Upper lobe of left lung (tissue), 4 donors: ENCODE results near the gene PUDP.

ENCODE experiments used
- CTCF ChIP-seq, 6 experiments: fragments of 450-650 bp in 4 of 6; fragments of 200-600 bp in 2 of 6; sonication (generic) in 2 of 6; IDR thresholded peaks; one replicate each; pipeline ENCODE4 v1.5.1; 2016 to 2019; ENCODE audit warnings: antibody characterized with exemption in 6 of 6
- EP300 ChIP-seq, 4 donors: sonication (generic); formaldehyde crosslinking; IDR thresholded peaks; one replicate each; pipeline ENCODE4 v1.5.1; 2017; ENCODE audit warnings: antibody characterized with exemption in 4 of 4, control low read depth in 2 of 4
- POLR2A ChIP-seq, 4 donors: fragments of 450-650 bp; IDR thresholded peaks; one replicate each; pipeline ENCODE4 v1.5.1; 2016 to 2017; ENCODE audit warnings: antibody characterized with exemption in 4 of 4, mild to moderate bottlenecking in 2 of 4

GRCh38 chrX:7062276-7062675 is 85.7 kb downstream of the PUDP start:
- no peak for TF ChIP-seq CTCF (IDR thresholded peaks at IDR 0.05)
- no peak for TF ChIP-seq EP300 (IDR thresholded peaks at IDR 0.05)
- no peak for TF ChIP-seq POLR2A (IDR thresholded peaks at IDR 0.05)
